B cell (primary cell): ENCODE data around the gene HACD2. TPM values are rescaled to one million over a fixed set of nuclear protein-coding genes. Genes with fewer than 3 reads are reported as not detected.

Experiments
- ATAC-seq: fragments of 200-7000 bp; cut with Tn5 transposase; one replicate; pipeline ENCODE4 v1.10.0; 2021; ENCODE audit warnings: low read depth, mild to moderate bottlenecking, moderate number of reproducible peaks, moderate library complexity
- CTCF ChIA-PET: fragments of 350-600 bp; sonication (Branson Sonifier 250); formaldehyde crosslinking; loops from one replicate; lab custom pipeline; 2021; ENCODE audit warnings: antibody characterized with exemption, inconsistent platforms; lab: Charles Lee
- POLR2A ChIA-PET: fragments of 350-600 bp; sonication (Branson Sonifier 250); formaldehyde crosslinking; loops from one replicate; lab custom pipeline; 2021; ENCODE audit warnings: antibody characterized with exemption; lab: Charles Lee
- DNase-seq: peaks from one replicate; pipeline ENCODE4 v3.0.0; 2013
- H2AFZ ChIP-seq: 2 replicates; pipeline ENCODE4 v1.6.1; 2012; ENCODE audit warnings: mild to moderate bottlenecking, low read depth, low read length; ENCODE audit not compliant: insufficient read depth, poor library complexity, severe bottlenecking
- H3K27ac ChIP-seq, 2 donors: 1 replicate in 1 of 2; 2 replicates in 1 of 2; pipeline ENCODE4 v1.5.1; 2012 to 2013; ENCODE audit warnings: low read length in 2 of 2, mild to moderate bottlenecking in 2 of 2, moderate library complexity in 1 of 2
- H3K27me3 ChIP-seq, 4 experiments: fragments of 200-600 bp in 1 of 4; sonication (generic) in 1 of 4; replicated peaks in 1 of 4; 1 replicate in 2 of 4; 2 replicates in 2 of 4; pipeline versions ENCODE4 v1.6.1 to v1.7.0; 2013 to 2016; ENCODE audit warnings: low read length in 3 of 4, mild to moderate bottlenecking in 2 of 4, mixed read lengths in 1 of 4, moderate library complexity in 1 of 4; ENCODE audit not compliant: insufficient read depth in 4 of 4, control insufficient read depth in 3 of 4; ENCODE audit errors: control extremely low read depth in 1 of 4
- H3K36me3 ChIP-seq, 2 experiments: replicated peaks in 1 of 2; 1 replicate in 1 of 2; 2 replicates in 1 of 2; pipeline versions ENCODE4 v1.6.1 to v1.7.1; 2013; ENCODE audit warnings: low read length in 1 of 2; ENCODE audit not compliant: insufficient read depth in 2 of 2, control insufficient read depth in 1 of 2; ENCODE audit errors: control extremely low read depth in 1 of 2, extremely low read depth in 1 of 2
- H3K4me1 ChIP-seq, 2 donors: fragments of 200-600 bp in 1 of 2; sonication (generic) in 1 of 2; 1 replicate in 1 of 2; 2 replicates in 1 of 2; pipeline versions ENCODE4 v1.5.1 to v1.6.1; 2013 to 2017; ENCODE audit warnings: low read length in 2 of 2; ENCODE audit not compliant: control insufficient read depth in 2 of 2, insufficient read depth in 2 of 2
- H3K4me2 ChIP-seq: replicated peaks from 2 replicates; pipeline ENCODE3; 2012; ENCODE audit warnings: mild to moderate bottlenecking, low read depth, low read length; ENCODE audit not compliant: poor library complexity, severe bottlenecking
- H3K4me3 ChIP-seq, 5 experiments: fragments of 200-600 bp in 1 of 5; sonication (generic) in 1 of 5; 1 replicate in 3 of 5; 2 replicates in 2 of 5; pipeline versions ENCODE4 v1.5.1 to v1.7.0; 2011 to 2016; ENCODE audit warnings: low read length in 4 of 5, mild to moderate bottlenecking in 4 of 5, low read depth in 2 of 5, control low read depth in 1 of 5, moderate library complexity in 1 of 5; ENCODE audit not compliant: insufficient read depth in 1 of 5; ENCODE audit errors: control extremely low read depth in 1 of 5, extremely low read depth in 1 of 5
- H3K79me2 ChIP-seq: fragments of 200-600 bp; sonication (generic); one replicate; pipeline ENCODE4 v1.6.0; 2016; ENCODE audit warnings: low read length; ENCODE audit not compliant: control insufficient read depth, insufficient read depth
- H3K9ac ChIP-seq: fragments of 200-600 bp; sonication (generic); 2 replicates; pipeline ENCODE4 v1.6.1; 2017; ENCODE audit warnings: mild to moderate bottlenecking, low read length, moderate library complexity
- H3K9me3 ChIP-seq, 3 donors: one replicate each; pipeline versions ENCODE4 v1.6.1 to v1.7.1; 2013; ENCODE audit warnings: low read length in 2 of 3; ENCODE audit not compliant: control insufficient read depth in 2 of 3, insufficient read depth in 1 of 3; ENCODE audit errors: control extremely low read depth in 1 of 3
- H4K20me1 ChIP-seq: 2 replicates; pipeline ENCODE4 v1.6.0; 2012; ENCODE audit warnings: mild to moderate bottlenecking, low read length; ENCODE audit not compliant: insufficient read depth, control insufficient read depth, poor library complexity, severe bottlenecking
- H3K27ac Mint-ChIP-seq: one replicate; pipeline ENCODE4 v1.8.0; 2021; ENCODE audit warnings: mixed read lengths
- H3K27me3 Mint-ChIP-seq: one replicate; pipeline ENCODE4 v1.8.0; 2021; ENCODE audit warnings: mixed read lengths
- H3K4me1 Mint-ChIP-seq: one replicate; pipeline ENCODE4 v1.8.0; 2021; ENCODE audit warnings: mixed read lengths
- H3K4me3 Mint-ChIP-seq: one replicate; pipeline ENCODE4 v1.8.0; 2021; ENCODE audit warnings: mixed read lengths
- H3K9me3 Mint-ChIP-seq: one replicate; pipeline ENCODE4 v1.8.0; 2022; ENCODE audit warnings: mixed read lengths; ENCODE audit not compliant: insufficient read depth
- CTCF ChIP-seq: fragments of 200-600 bp; IDR thresholded peaks from one replicate; pipeline ENCODE4 v1.8.0; 2022; ENCODE audit warnings: antibody characterized with exemption, mild to moderate bottlenecking
- EZH2 ChIP-seq: IDR thresholded peaks from 2 replicates; pipeline ENCODE4 v1.6.1; 2012; ENCODE audit warnings: borderline replicate concordance, low read depth, mild to moderate bottlenecking, moderate library complexity, low read length; ENCODE audit not compliant: insufficient read depth, poor library complexity, severe bottlenecking
- WGBS: methylation state at CpG from one replicate; pipeline ENCODE4 v1.1.5; 2013; ENCODE audit warnings: missing lambda C conversion rate; ENCODE audit not compliant: insufficient coverage; 5-methylcytosine and 5-hydroxymethylcytosine counted together
- intact Hi-C: fragments of 100-400 bp; cut with micrococcal nuclease; formaldehyde crosslinking; loops from one replicate; pipeline ENCODE4 v1.10.0; 2022
- polyA plus RNA-seq: library from polyadenylated mRNA; depleted of rRNA; stranded (reverse); fragments of >200 nt; gene quantifications from 2 replicates; pipeline ENCODE4 v1.2.3, GENCODE V29; 2012
- total RNA-seq, 2 donors: library from RNA; stranded (reverse); fragments of 120-200 nt in 1 of 2; gene quantifications; 1 replicate in 1 of 2; 2 replicates in 1 of 2; pipeline versions ENCODE4 v1.2.3 to v1.2.4, GENCODE V29; 2013 to 2022

HACD2 gene
- total and polyA plus RNA-seq, 2 donors (not counting 1 experiment from before 2014, with no cell fraction given): 14.5 to 30.7 TPM

GRCh38 chr3:123627673-123628670 is 43.1 kb upstream of the HACD2 start:
- no peak overlapping the region for H3K4me3 Mint-ChIP-seq

More at GRCh38 chr3:123627673-123628670, 43.1 kb upstream of the HACD2 start:
- H3K9me3 ChIP-seq: peaks cover 0 to 5% (median 0%) of the 10 kb centered on the region in 3 donors
- peaks cover 0 to 2% of the 10 kb centered on the region in 2 experiments for H3K36me3 ChIP-seq
- no peaks in the 10 kb centered on the region for H4K20me1 ChIP-seq
- no peaks in the 10 kb centered on the region for H3K4me1 ChIP-seq
- H3K9ac ChIP-seq: no peak overlapping the region
- no peak for TF ChIP-seq CTCF
- no peak for TF ChIP-seq EZH2
- H3K79me2 ChIP-seq: no peaks in the 10 kb centered on the region
- ChIA-PET POLR2A (no interaction called here), CTCF (no interaction called here)
- H3K27me3 ChIP-seq: no peaks in the 10 kb centered on the region
- DNase-seq (no peak), ATAC-seq (no peak)
- H3K4me1 Mint-ChIP-seq: no peaks in the 10 kb centered on the region
- WGBS: 93% methylated on average over 5 of the region's 6 CpGs
- intact Hi-C loops: no loop called here
- no peak overlapping the region for H2AFZ ChIP-seq
- no peak overlapping the region for H3K4me2 ChIP-seq
- no peak overlapping the region for H3K27ac ChIP-seq
- H3K27me3 Mint-ChIP-seq: no peaks in the 10 kb centered on the region
- H3K4me3 ChIP-seq: no peak overlapping the region
- H3K27ac Mint-ChIP-seq: no peak overlapping the region
- no peaks in the 10 kb centered on the region for H3K9me3 Mint-ChIP-seq
